Mesenchymal stem cell (in vitro differentiated cells and primary cell): ENCODE results near the gene ELMO1. TPM values are rescaled to one million over a fixed set of nuclear protein-coding genes. Genes with fewer than 3 reads are reported as not detected.

Source experiments
- DNase-seq: peaks from one replicate; pipeline ENCODE4 v3.0.0-alpha.2; 2013
- H2AFZ ChIP-seq: one replicate; pipeline ENCODE4 v1.6.1; 2013; ENCODE audit warnings: low read depth, mild to moderate bottlenecking, control low read depth, inconsistent platforms, low read length, moderate library complexity
- H2AK5ac ChIP-seq: 2 replicates; pipeline ENCODE4 v1.6.1; 2013; ENCODE audit warnings: low read length, moderate library complexity, mild to moderate bottlenecking, inconsistent platforms; ENCODE audit not compliant: severe bottlenecking
- H2BK120ac ChIP-seq: one replicate; pipeline ENCODE4 v1.6.1; 2013; ENCODE audit warnings: low read depth, mild to moderate bottlenecking, inconsistent platforms, low read length, moderate library complexity
- H2BK12ac ChIP-seq, 2 experiments: one replicate each; pipeline ENCODE4 v1.6.1; 2013; ENCODE audit warnings: inconsistent platforms in 2 of 2, low read length in 2 of 2, mild to moderate bottlenecking in 2 of 2, moderate library complexity in 2 of 2, control low read depth in 1 of 2
- H2BK15ac ChIP-seq: one replicate; pipeline ENCODE4 v1.6.1; 2013; ENCODE audit warnings: mild to moderate bottlenecking, low read depth, inconsistent platforms; ENCODE audit not compliant: poor library complexity, severe bottlenecking
- H2BK5ac ChIP-seq: 2 replicates; pipeline ENCODE4 v1.6.1; 2013; ENCODE audit warnings: low read depth, mild to moderate bottlenecking, low read length, control low read depth, inconsistent platforms; ENCODE audit not compliant: poor library complexity, severe bottlenecking
- H3K14ac ChIP-seq, 2 experiments: one replicate each; pipeline ENCODE4 v1.6.1; 2013; ENCODE audit warnings: inconsistent platforms in 2 of 2, low read length in 2 of 2, control low read depth in 1 of 2, mild to moderate bottlenecking in 1 of 2, moderate library complexity in 1 of 2
- H3K18ac ChIP-seq, 2 experiments: one replicate each; pipeline ENCODE4 v1.6.1; 2013; ENCODE audit warnings: inconsistent platforms in 2 of 2, low read length in 2 of 2, control low read depth in 1 of 2, low read depth in 1 of 2, mild to moderate bottlenecking in 1 of 2
- H3K23ac ChIP-seq, 2 experiments: one replicate each; pipeline ENCODE4 v1.6.1; 2013; ENCODE audit warnings: inconsistent platforms in 2 of 2, low read length in 2 of 2, mild to moderate bottlenecking in 2 of 2, moderate library complexity in 2 of 2, control low read depth in 1 of 2
- H3K27ac ChIP-seq: 2 replicates; pipeline ENCODE4 v1.5.1; 2013; ENCODE audit warnings: mild to moderate bottlenecking, moderate library complexity, low read length, control low read depth, inconsistent platforms; ENCODE audit not compliant: poor library complexity, severe bottlenecking
- H3K27me3 ChIP-seq, 2 experiments: 2 replicates each; pipeline versions ENCODE4 v1.6.1 to v1.7.0; 2013; ENCODE audit warnings: low read length in 2 of 2, mild to moderate bottlenecking in 2 of 2, moderate library complexity in 2 of 2, control low read depth in 1 of 2, inconsistent platforms in 1 of 2; ENCODE audit not compliant: control insufficient read depth in 1 of 2, insufficient read depth in 1 of 2
- H3K36me3 ChIP-seq, 2 experiments: 2 replicates each; pipeline versions ENCODE4 v1.6.1 to v1.7.0; 2013; ENCODE audit warnings: low read length in 2 of 2, control low read depth in 1 of 2, inconsistent platforms in 1 of 2, low read depth in 1 of 2, mild to moderate bottlenecking in 1 of 2; ENCODE audit not compliant: insufficient read depth in 2 of 2, control insufficient read depth in 1 of 2
- H3K4ac ChIP-seq, 2 experiments: one replicate each; pipeline ENCODE4 v1.6.1; 2013; ENCODE audit warnings: inconsistent platforms in 2 of 2, low read length in 2 of 2, mild to moderate bottlenecking in 2 of 2, moderate library complexity in 2 of 2, control low read depth in 1 of 2, low read depth in 1 of 2
- H3K4me1 ChIP-seq: 2 replicates; pipeline ENCODE4 v1.6.1; 2013; ENCODE audit warnings: low read depth, low read length, control low read depth; ENCODE audit not compliant: control insufficient read depth, insufficient read depth
- H3K4me2 ChIP-seq: 2 replicates; pipeline ENCODE4 v1.6.1; 2013; ENCODE audit warnings: low read length, mild to moderate bottlenecking, inconsistent platforms; ENCODE audit not compliant: poor library complexity, severe bottlenecking
- H3K4me3 ChIP-seq, 2 experiments: 2 replicates each; pipeline versions ENCODE4 v1.5.1 to v1.7.0; 2013; ENCODE audit warnings: low read length in 2 of 2, mild to moderate bottlenecking in 2 of 2, control low read depth in 1 of 2, low read depth in 1 of 2; ENCODE audit not compliant: insufficient read depth in 1 of 2
- H3K79me1 ChIP-seq: replicated peaks from 2 replicates; pipeline ENCODE4 v1.6.1; 2013; ENCODE audit warnings: mild to moderate bottlenecking, control low read depth, low read length, inconsistent platforms; ENCODE audit not compliant: poor library complexity, severe bottlenecking
- H3K9ac ChIP-seq: 2 replicates; pipeline ENCODE4 v1.7.0; 2013; ENCODE audit warnings: mild to moderate bottlenecking, low read length, moderate library complexity
- H3K9me3 ChIP-seq: 2 replicates; pipeline ENCODE4 v1.7.0; 2013; ENCODE audit warnings: mild to moderate bottlenecking, low read length; ENCODE audit not compliant: control insufficient read depth
- H4K8ac ChIP-seq: one replicate; pipeline ENCODE4 v1.6.1; 2013; ENCODE audit warnings: inconsistent platforms, mild to moderate bottlenecking, low read length, moderate library complexity
- H4K91ac ChIP-seq: one replicate; pipeline ENCODE4 v1.6.1; 2013; ENCODE audit warnings: mild to moderate bottlenecking, low read length, inconsistent platforms
- WGBS: methylation state at CpG from one replicate; pipeline ENCODE4 v1.1.7; 2013; ENCODE audit warnings: mixed read lengths; 5-methylcytosine and 5-hydroxymethylcytosine counted together
- small RNA-seq: library from polyadenylated mRNA; stranded (forward); fragments of <200 nt; extraction: miRNeasy Mini kit (QIAGEN cat#:217004); gene quantifications from one replicate; pipeline ENCODE3, GENCODE V24; 2013; ENCODE audit warnings: low read depth

The ELMO1 gene

GRCh38 chr7:36809510-36809909 lies 639.2 kb downstream of the ELMO1 start:
- no peaks in the 10 kb centered on the region for H3K36me3 ChIP-seq
- H3K4me1 ChIP-seq, result no peaks in the 10 kb centered on the region
- H3K4me2 ChIP-seq, result no peak overlapping the region
- no peaks in the 10 kb centered on the region for H3K79me1 ChIP-seq
- H2BK120ac ChIP-seq, result no peak overlapping the region
- no peak overlapping the region for H3K18ac ChIP-seq
- no peaks in the 10 kb centered on the region for H3K9me3 ChIP-seq
- H2BK5ac ChIP-seq, result no peak overlapping the region
- no peak overlapping the region for H3K14ac ChIP-seq
- no peak overlapping the region for H4K91ac ChIP-seq
- 84% methylated on average over 3 of the region's 3 CpGs for WGBS
- no peak overlapping the region for H2BK12ac ChIP-seq
- H2AFZ ChIP-seq, result no peak overlapping the region
- H3K9ac ChIP-seq, result no peak overlapping the region
- no peak for DNase-seq
- H3K27me3 ChIP-seq, result peaks cover 0 to 3% of the 10 kb centered on the region in 2 experiments
- no peak overlapping the region for H2AK5ac ChIP-seq
- H3K4ac ChIP-seq, result no peak overlapping the region
- H4K8ac ChIP-seq, result no peak overlapping the region
- no peak overlapping the region for H3K27ac ChIP-seq
- no peak overlapping the region for H2BK15ac ChIP-seq
- no peak overlapping the region for H3K23ac ChIP-seq
- no peak overlapping the region for H3K4me3 ChIP-seq

DNA sequence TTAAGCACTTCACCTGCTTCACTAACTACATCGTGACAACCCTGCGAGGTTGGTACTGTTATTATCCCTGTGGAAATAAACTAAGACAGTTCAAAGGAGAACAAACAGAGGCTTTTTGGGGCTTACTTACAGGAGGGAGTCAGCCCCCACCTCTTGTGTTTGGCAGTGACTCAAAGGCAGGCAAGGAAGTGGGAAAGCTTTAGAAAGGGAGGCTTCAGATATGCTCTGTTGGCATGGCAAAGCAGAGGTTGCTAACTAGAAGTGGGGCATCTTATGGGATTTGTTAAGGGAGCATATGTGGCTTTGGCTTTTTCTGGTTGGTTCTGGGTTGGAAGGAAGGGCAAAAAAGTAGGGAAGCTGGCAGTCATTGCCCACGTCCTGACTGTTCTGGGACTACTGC lies 639.6 kb downstream of the ELMO1 start:
- H2AFZ ChIP-seq, result no peak overlapping the region
- H3K4me2 ChIP-seq, result no peak overlapping the region
- H3K4me1 ChIP-seq, result no peaks in the 10 kb centered on the region
- H3K79me1 ChIP-seq, result no peaks in the 10 kb centered on the region
- H3K4me3 ChIP-seq, result no peak overlapping the region
- no peak overlapping the region for H3K4ac ChIP-seq
- H4K8ac ChIP-seq, result no peak overlapping the region
- WGBS, result 69% methylated on average over 3 of the region's 3 CpGs
- no peaks in the 10 kb centered on the region for H3K9me3 ChIP-seq
- H2BK15ac ChIP-seq, result no peak overlapping the region
- H3K27me3 ChIP-seq, result peaks cover 0 to 3% of the 10 kb centered on the region in 2 experiments
- H2BK12ac ChIP-seq, result no peak overlapping the region
- no peaks in the 10 kb centered on the region for H3K36me3 ChIP-seq
- H4K91ac ChIP-seq, result no peak overlapping the region
- no peak overlapping the region for H2BK5ac ChIP-seq
- H2AK5ac ChIP-seq, result no peak overlapping the region
- no peak overlapping the region for H3K23ac ChIP-seq
- no peak overlapping the region for H3K18ac ChIP-seq
- H3K9ac ChIP-seq, result no peak overlapping the region
- no peak overlapping the region for H3K14ac ChIP-seq
- no peak overlapping the region for H3K27ac ChIP-seq
- H2BK120ac ChIP-seq, result no peak overlapping the region
- DNase-seq, result no peak

GRCh38 chr7:36806891-36807290 lies 641.8 kb downstream of the ELMO1 start:
- Histone ChIP-seq H2BK12ac (no peak overlapping the region), H3K9ac (no peak overlapping the region), H3K27me3 (peaks cover 0 to 3% of the 10 kb centered on the region in 2 experiments), H4K8ac (no peak overlapping the region), H2BK120ac (no peak overlapping the region), H3K36me3 (no peaks in the 10 kb centered on the region), H2AFZ (no peak overlapping the region), H3K27ac (no peak overlapping the region), H4K91ac (no peak overlapping the region), H2BK5ac (no peak overlapping the region), H3K18ac (no peak overlapping the region), H2AK5ac (no peak overlapping the region), H3K4me3 (no peak overlapping the region), H3K4ac (no peak overlapping the region), H3K79me1 (no peaks in the 10 kb centered on the region), H3K9me3 (no peaks in the 10 kb centered on the region), H3K23ac (no peak overlapping the region), H3K4me1 (no peaks in the 10 kb centered on the region), H3K14ac (no peak overlapping the region), H3K4me2 (no peak overlapping the region), H2BK15ac (no peak overlapping the region)
- 85% methylated on average over 2 of the region's 2 CpGs for WGBS
- no peak for DNase-seq

Small RNAs within 50 kb of the gene (small RNA-seq; reads per million reads assigned to genes)
- gene MIR1200, result not detected
- gene RF00019, result not detected
- gene RF00432, result not detected
- gene RNU6-565P, result not detected
